WTC11 (cell line): ENCODE results near the gene ERBB2. TPM values are rescaled to one million over a fixed set of nuclear protein-coding genes. Genes with fewer than 3 reads are reported as not detected.

Experiments
- ATAC-seq: fragments of 200-7000 bp; cut with Tn5 transposase; 2 replicates; pipeline ENCODE4 v1.10.0; 2021; ENCODE audit warnings: mild to moderate bottlenecking, moderate library complexity
- CTCF ChIA-PET: fragments of 300-600 bp; sonication (Branson Sonifier 250); formaldehyde crosslinking; loops from one replicate; lab custom pipeline; 2021; ENCODE audit warnings: antibody characterized with exemption; lab: Charles Lee
- POLR2A ChIA-PET: fragments of 350-600 bp; sonication (Branson Sonifier 250); formaldehyde crosslinking; loops from one replicate; lab custom pipeline; 2021; ENCODE audit warnings: antibody characterized with exemption; lab: Charles Lee
- DNase-seq: peaks from one replicate; pipeline ENCODE4 v3.0.0; 2021; ENCODE audit warnings: low spot score
- H3K27ac Mint-ChIP-seq: 2 replicates; pipeline ENCODE4 v1.8.0; 2021; ENCODE audit warnings: mixed read lengths
- H3K27me3 Mint-ChIP-seq: 2 replicates; pipeline ENCODE4 v1.8.0; 2021; ENCODE audit warnings: low read depth, mild to moderate bottlenecking, moderate library complexity, mixed read lengths
- H3K36me3 Mint-ChIP-seq: 2 replicates; pipeline ENCODE4 v1.8.0; 2021; ENCODE audit warnings: mixed read lengths
- H3K4me1 Mint-ChIP-seq: 2 replicates; pipeline ENCODE4 v1.8.0; 2022; ENCODE audit warnings: mixed read lengths
- H3K4me3 Mint-ChIP-seq: 2 replicates; pipeline ENCODE4 v1.8.0; 2021; ENCODE audit warnings: mild to moderate bottlenecking, moderate library complexity, mixed read lengths
- H3K9me3 Mint-ChIP-seq: 2 replicates; pipeline ENCODE4 v1.8.0; 2021; ENCODE audit warnings: mixed read lengths
- CREB1 ChIP-seq: sonication (generic); formaldehyde crosslinking; IDR thresholded peaks from 2 replicates; pipeline ENCODE4 v1.8.0; 2023; ENCODE audit warnings: mild to moderate bottlenecking, missing genetic modification reagents
- CTCF ChIP-seq: fragments of 200-600 bp; IDR thresholded peaks from 2 replicates; pipeline ENCODE4 v1.8.0; 2022; ENCODE audit warnings: antibody characterized with exemption
- EMX1 ChIP-seq: fragments of 250-450 bp; sonication (Bioruptor Pico); IDR thresholded peaks from 2 replicates; pipeline ENCODE4 v1.8.0; 2021; ENCODE audit warnings: mild to moderate bottlenecking
- GABPB1 ChIP-seq: sonication (generic); formaldehyde crosslinking; IDR thresholded peaks from 2 replicates; pipeline ENCODE4 v1.8.1; 2023; ENCODE audit warnings: mild to moderate bottlenecking, missing genetic modification reagents
- JAZF1 ChIP-seq: fragments of 250-450 bp; sonication (Bioruptor Pico); IDR thresholded peaks from 2 replicates; pipeline ENCODE4 v1.9.0; 2021; ENCODE audit warnings: moderate library complexity, mild to moderate bottlenecking, inconsistent platforms
- MYBL2 ChIP-seq: sonication (generic); formaldehyde crosslinking; IDR thresholded peaks from 2 replicates; pipeline ENCODE4 v1.8.1; 2023; ENCODE audit warnings: mild to moderate bottlenecking, moderate library complexity, missing genetic modification reagents
- NFE2L1 ChIP-seq: sonication (generic); formaldehyde crosslinking; IDR thresholded peaks from 2 replicates; pipeline ENCODE4 v1.8.1; 2023; ENCODE audit warnings: missing genetic modification reagents
- OVOL2 ChIP-seq: fragments of 250-450 bp; sonication (Bioruptor Pico); IDR thresholded peaks from 2 replicates; pipeline ENCODE4 v1.9.0; 2021; ENCODE audit warnings: mild to moderate bottlenecking, borderline replicate concordance
- RELA ChIP-seq: sonication (generic); formaldehyde crosslinking; IDR thresholded peaks from 2 replicates; pipeline ENCODE4 v1.8.1; 2022; ENCODE audit warnings: missing genetic modification reagents, mild to moderate bottlenecking, borderline replicate concordance
- TCF7 ChIP-seq: sonication (generic); formaldehyde crosslinking; IDR thresholded peaks from 2 replicates; pipeline ENCODE4 v1.8.0; 2022; ENCODE audit warnings: mild to moderate bottlenecking, low read depth, missing genetic modification reagents, moderate library complexity
- ZBTB21 ChIP-seq: sonication (generic); formaldehyde crosslinking; IDR thresholded peaks from 2 replicates; pipeline ENCODE4 v1.8.1; 2023; ENCODE audit warnings: mild to moderate bottlenecking, missing genetic modification reagents, borderline replicate concordance
- ZNF121 ChIP-seq: sonication (generic); formaldehyde crosslinking; IDR thresholded peaks from 2 replicates; pipeline ENCODE4 v1.8.0; 2023; ENCODE audit warnings: missing genetic modification reagents
- ZNF425 ChIP-seq: fragments of 250-450 bp; sonication (Bioruptor Pico); conservative IDR thresholded peaks from 2 replicates; pipeline ENCODE4 v1.9.0; 2021; ENCODE audit warnings: mild to moderate bottlenecking
- total RNA-seq: library from RNA; stranded (reverse); gene quantifications from 3 replicates; pipeline ENCODE4 v1.2.3, GENCODE V29; 2021
- TF ChIP-seq, protein P1 (sequence below): sonication (generic); formaldehyde crosslinking; IDR thresholded peaks from 2 replicates; pipeline ENCODE4 v1.8.1; 2023; ENCODE audit warnings: mild to moderate bottlenecking, missing genetic modification reagents, borderline replicate concordance
- TF ChIP-seq, protein P2 (sequence below): fragments of 250-450 bp; sonication (Bioruptor Pico); IDR thresholded peaks from 2 replicates; pipeline ENCODE4 v2.1.2; 2022; ENCODE audit warnings: mild to moderate bottlenecking, moderate library complexity

ERBB2 gene
- total RNA-seq, 1 experiment from 2014 or later = 209 TPM

GRCh38 chr17:39653662-39654331 lies 46.1 kb upstream of the ERBB2 start:
- ATAC-seq (peak; percentile 46), DNase-seq (peak; percentile 93)
- H3K4me1 Mint-ChIP-seq = peaks cover 46% of the 10 kb centered on the region
- no peaks in the 10 kb centered on the region for H3K27me3 Mint-ChIP-seq
- H3K36me3 Mint-ChIP-seq = peaks cover 5% of the 10 kb centered on the region
- no peak overlapping the region for H3K4me3 Mint-ChIP-seq
- CTCF ChIA-PET = interaction anchor here (0.6 to 18.1 kb wide), 31 partner anchors 10 to 327 kb away, joined by 3 to 851 read pairs (median 8); partner anchors contain the start of genes CDK12, ERBB2, GSDMB and MIEN1
- TF ChIP-seq RELA = no peak
- peak; percentile 92 for TF ChIP-seq CTCF
- H3K9me3 Mint-ChIP-seq = no peaks in the 10 kb centered on the region
- no peak overlapping the region; the same call in 1 of the 2 replicates for H3K27ac Mint-ChIP-seq
- POLR2A ChIA-PET = interaction anchor here (0.6 to 1.6 kb wide), 3 partner anchors 9 to 101 kb away, joined by 3 to 6 read pairs (median 5); partner anchors contain the start of gene ERBB2

DNA sequence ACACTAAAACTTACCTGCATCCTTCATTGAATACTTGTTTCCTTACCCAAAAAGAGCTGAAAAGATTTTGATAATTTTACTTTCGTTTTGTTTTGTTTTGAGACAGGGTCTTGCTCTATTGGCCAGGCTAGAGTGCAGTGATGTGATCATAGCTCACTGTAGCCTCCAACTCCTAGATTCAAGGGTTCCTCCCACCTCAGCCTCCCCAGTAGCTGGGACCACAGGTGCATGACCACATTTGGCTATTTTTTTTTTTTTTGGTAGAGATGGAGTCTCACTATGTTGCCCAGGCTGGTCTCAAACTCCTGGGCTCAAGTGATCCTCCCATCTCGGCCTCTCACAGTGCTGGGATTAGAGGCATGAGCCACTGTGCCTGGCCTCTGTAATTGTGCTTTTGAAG lies 44.8 kb upstream of the ERBB2 start:
- no peak overlapping the region for H3K4me3 Mint-ChIP-seq
- H3K27ac Mint-ChIP-seq = peak overlapping the region; percentile 33; the same call in 1 of the 2 replicates
- TF ChIP-seq, protein P1, sequence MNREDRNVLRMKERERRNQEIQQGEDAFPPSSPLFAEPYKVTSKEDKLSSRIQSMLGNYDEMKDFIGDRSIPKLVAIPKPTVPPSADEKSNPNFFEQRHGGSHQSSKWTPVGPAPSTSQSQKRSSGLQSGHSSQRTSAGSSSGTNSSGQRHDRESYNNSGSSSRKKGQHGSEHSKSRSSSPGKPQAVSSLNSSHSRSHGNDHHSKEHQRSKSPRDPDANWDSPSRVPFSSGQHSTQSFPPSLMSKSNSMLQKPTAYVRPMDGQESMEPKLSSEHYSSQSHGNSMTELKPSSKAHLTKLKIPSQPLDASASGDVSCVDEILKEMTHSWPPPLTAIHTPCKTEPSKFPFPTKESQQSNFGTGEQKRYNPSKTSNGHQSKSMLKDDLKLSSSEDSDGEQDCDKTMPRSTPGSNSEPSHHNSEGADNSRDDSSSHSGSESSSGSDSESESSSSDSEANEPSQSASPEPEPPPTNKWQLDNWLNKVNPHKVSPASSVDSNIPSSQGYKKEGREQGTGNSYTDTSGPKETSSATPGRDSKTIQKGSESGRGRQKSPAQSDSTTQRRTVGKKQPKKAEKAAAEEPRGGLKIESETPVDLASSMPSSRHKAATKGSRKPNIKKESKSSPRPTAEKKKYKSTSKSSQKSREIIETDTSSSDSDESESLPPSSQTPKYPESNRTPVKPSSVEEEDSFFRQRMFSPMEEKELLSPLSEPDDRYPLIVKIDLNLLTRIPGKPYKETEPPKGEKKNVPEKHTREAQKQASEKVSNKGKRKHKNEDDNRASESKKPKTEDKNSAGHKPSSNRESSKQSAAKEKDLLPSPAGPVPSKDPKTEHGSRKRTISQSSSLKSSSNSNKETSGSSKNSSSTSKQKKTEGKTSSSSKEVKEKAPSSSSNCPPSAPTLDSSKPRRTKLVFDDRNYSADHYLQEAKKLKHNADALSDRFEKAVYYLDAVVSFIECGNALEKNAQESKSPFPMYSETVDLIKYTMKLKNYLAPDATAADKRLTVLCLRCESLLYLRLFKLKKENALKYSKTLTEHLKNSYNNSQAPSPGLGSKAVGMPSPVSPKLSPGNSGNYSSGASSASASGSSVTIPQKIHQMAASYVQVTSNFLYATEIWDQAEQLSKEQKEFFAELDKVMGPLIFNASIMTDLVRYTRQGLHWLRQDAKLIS (CRISPR knock-in tag) = no peak
- TF ChIP-seq EMX1 (CRISPR knock-in tag) = no peak
- no peak for TF ChIP-seq JAZF1 (CRISPR knock-in tag)
- no peak for TF ChIP-seq NFE2L1
- peak; percentile 82 for TF ChIP-seq ZNF121
- DNase-seq = no peak
- ChIA-PET POLR2A (interaction anchor here (1.0 to 1.6 kb wide), 2 partner anchors 23 to 45 kb away, joined by 3 to 5 read pairs; partner anchors contain the start of gene ERBB2), CTCF (interaction anchor here (0.6 to 18.1 kb wide), 10 partner anchors 11 to 107 kb away, joined by 3 to 851 read pairs (median 17); partner anchors contain the start of genes PGAP3, PNMT, PPP1R1B and STARD3)
- H3K9me3 Mint-ChIP-seq = no peaks in the 10 kb centered on the region
- no peak for ATAC-seq
- H3K27me3 Mint-ChIP-seq = no peaks in the 10 kb centered on the region
- H3K4me1 Mint-ChIP-seq = peaks cover 44% of the 10 kb centered on the region
- H3K36me3 Mint-ChIP-seq = peaks cover 5% of the 10 kb centered on the region

- Mint-ChIP-seq H3K27ac (no peak overlapping the region), H3K27me3 (no peaks in the 10 kb centered on the region), H3K36me3 (peaks cover 13% of the 10 kb centered on the region), H3K4me3 (no peak overlapping the region), H3K9me3 (no peaks in the 10 kb centered on the region), H3K4me1 (peaks cover 30% of the 10 kb centered on the region)
- no peak for ATAC-seq
- TF ChIP-seq TCF7 = no peak
- DNase-seq = no peak
- ChIA-PET POLR2A (interaction anchor here (0.6 kb wide), 1 partner anchor 8 kb away, joined by 3 read pairs; no protein-coding TSS in a partner anchor), CTCF (interaction anchor here (1.1 to 18.1 kb wide), 3 partner anchors 15 to 47 kb away, joined by 3 to 851 read pairs (median 3); partner anchors contain the start of genes PPP1R1B and STARD3)
These were observed 41.5 kb upstream of the ERBB2 start for GRCh38 chr17:39658346-39658745.

GRCh38 chr17:39658760-39659159 lies 41.1 kb upstream of the ERBB2 start:
- peaks cover 13% of the 10 kb centered on the region for H3K36me3 Mint-ChIP-seq
- no peak for DNase-seq
- no peak for TF ChIP-seq ZBTB21
- TF ChIP-seq, protein P2, sequence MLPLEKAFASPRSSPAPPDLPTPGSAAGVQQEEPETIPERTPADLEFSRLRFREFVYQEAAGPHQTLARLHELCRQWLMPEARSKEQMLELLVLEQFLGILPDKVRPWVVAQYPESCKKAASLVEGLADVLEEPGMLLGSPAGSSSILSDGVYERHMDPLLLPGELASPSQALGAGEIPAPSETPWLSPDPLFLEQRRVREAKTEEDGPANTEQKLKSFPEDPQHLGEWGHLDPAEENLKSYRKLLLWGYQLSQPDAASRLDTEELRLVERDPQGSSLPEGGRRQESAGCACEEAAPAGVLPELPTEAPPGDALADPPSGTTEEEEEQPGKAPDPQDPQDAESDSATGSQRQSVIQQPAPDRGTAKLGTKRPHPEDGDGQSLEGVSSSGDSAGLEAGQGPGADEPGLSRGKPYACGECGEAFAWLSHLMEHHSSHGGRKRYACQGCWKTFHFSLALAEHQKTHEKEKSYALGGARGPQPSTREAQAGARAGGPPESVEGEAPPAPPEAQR = no peak
- TF ChIP-seq ZNF425 (CRISPR knock-in tag) = no peak
- no peak for TF ChIP-seq OVOL2 (CRISPR knock-in tag)
- TF ChIP-seq ZNF121 = no peak
- TF ChIP-seq NFE2L1 = no peak
- no peak for TF ChIP-seq CREB1 (CRISPR knock-in tag)
- TF ChIP-seq GABPB1 (CRISPR knock-in tag) = no peak
- TF ChIP-seq MYBL2 (CRISPR knock-in tag) = no peak
- H3K4me3 Mint-ChIP-seq = no peak overlapping the region
- peaks cover 29% of the 10 kb centered on the region for H3K4me1 Mint-ChIP-seq
- no peak for ATAC-seq
- CTCF ChIA-PET = interaction anchor here (1.1 to 18.1 kb wide), 2 partner anchors 30 to 46 kb away, joined by 3 to 851 read pairs; partner anchors contain the start of genes PPP1R1B and STARD3
- H3K27me3 Mint-ChIP-seq = no peaks in the 10 kb centered on the region
- H3K9me3 Mint-ChIP-seq = no peaks in the 10 kb centered on the region
- H3K27ac Mint-ChIP-seq = no peak overlapping the region
- POLR2A ChIA-PET = no interaction called here
